ENCODE data around the gene LAMA1.
A peak's percentile ranks its signal among the peaks of the same experiment; 100 is the strongest.

The LAMA1 gene

GRCh38 chr18:7112936-7113335, 4.7 kb downstream of the LAMA1 start:
- DNase-seq (ENCODE audit: low read depth, low spot score) = no peak

GRCh38 chr18:7111134-7111533, 6.5 kb downstream of the LAMA1 start:
- DNase-seq (ENCODE audit: low read depth, low spot score) = no peak

- DNase-seq (ENCODE audit: low read depth, low spot score) = no peak
Measured at GRCh38 chr18:7105943-7106342, 11.7 kb downstream of the LAMA1 start.

- DNase-seq (ENCODE audit: low read depth, low spot score) = no peak
Measured at GRCh38 chr18:7105268-7105667, 12.3 kb downstream of the LAMA1 start.

GRCh38 chr18:7104649-7105048, 12.9 kb downstream of the LAMA1 start:
- no peak for DNase-seq (ENCODE audit: low read depth, low spot score)

GRCh38 chr18:7102131-7102530, 15.5 kb downstream of the LAMA1 start:
- DNase-seq (ENCODE audit: low read depth, low spot score) = no peak

- peak; percentile 34 for DNase-seq (ENCODE audit: low read depth, low spot score)
Measured at GRCh38 chr18:7096838-7097237, 20.8 kb downstream of the LAMA1 start.

- peak; percentile 42 for DNase-seq (ENCODE audit: low read depth, low spot score)
Measured at GRCh38 chr18:7094427-7094826, 23.2 kb downstream of the LAMA1 start.

- DNase-seq (ENCODE audit: low read depth, low spot score) = peak; percentile 33
Measured at GRCh38 chr18:7090771-7091170, 26.8 kb downstream of the LAMA1 start.

GRCh38 chr18:7089369-7089768, 28.2 kb downstream of the LAMA1 start:
- no peak for DNase-seq (ENCODE audit: low read depth, low spot score)

- peak; percentile 79 for DNase-seq (ENCODE audit: low read depth, low spot score)
Measured at GRCh38 chr18:7084080-7085065, 33.2 kb downstream of the LAMA1 start.

- DNase-seq (ENCODE audit: low read depth, low spot score) = no peak
Measured at GRCh38 chr18:7082671-7083070, 34.9 kb downstream of the LAMA1 start.

- DNase-seq (ENCODE audit: low read depth, low spot score) = no peak
Measured at GRCh38 chr18:7079231-7079630, 38.4 kb downstream of the LAMA1 start.

- no peak for DNase-seq (ENCODE audit: low read depth, low spot score)
Measured at GRCh38 chr18:7072593-7072992, 45.0 kb downstream of the LAMA1 start.

- DNase-seq (ENCODE audit: low read depth, low spot score) = no peak
Measured at GRCh38 chr18:7071600-7071999, 46.0 kb downstream of the LAMA1 start.

- no peak for DNase-seq (ENCODE audit: low read depth, low spot score)
Measured at GRCh38 chr18:7070466-7070865, 47.1 kb downstream of the LAMA1 start.

GRCh38 chr18:7068871-7069590, 48.6 kb downstream of the LAMA1 start:
- DNase-seq (ENCODE audit: low read depth, low spot score) = no peak

GRCh38 chr18:7066965-7067555, 50.5 kb downstream of the LAMA1 start:
- DNase-seq (ENCODE audit: low read depth, low spot score) = no peak

- DNase-seq (ENCODE audit: low read depth, low spot score) = peak; percentile 51
Measured at GRCh38 chr18:7065736-7066135, 51.9 kb downstream of the LAMA1 start.

- DNase-seq (ENCODE audit: low read depth, low spot score) = no peak
Measured at GRCh38 chr18:7064346-7064745, 53.3 kb downstream of the LAMA1 start.

GRCh38 chr18:7062811-7063210, 54.8 kb downstream of the LAMA1 start:
- no peak for DNase-seq (ENCODE audit: low read depth, low spot score)

- DNase-seq (ENCODE audit: low read depth, low spot score) = no peak
Measured at GRCh38 chr18:7062236-7062635, 55.4 kb downstream of the LAMA1 start.

All from astrocyte of the hippocampus (primary cell).